Mammary epithelial cell (primary cell): ENCODE data around the gene OTOGL.
"Not testable (repeated sequence)": the region's sequence is repeated elsewhere in the genome, so short reads cannot be mapped to it uniquely, and the experiment has no call there.

Experiments used
- CTCF ChIP-seq, 2 donors: IDR thresholded peaks in 1 of 2; conservative IDR thresholded peaks in 1 of 2; 2 replicates each; pipeline ENCODE4 v1.5.1; 2011 to 2012; ENCODE audit warnings: inconsistent platforms in 2 of 2, low read length in 2 of 2, mild to moderate bottlenecking in 2 of 2, control low read depth in 1 of 2, low read depth in 1 of 2; ENCODE audit not compliant: insufficient read depth in 1 of 2; ENCODE audit errors: extremely low read depth in 1 of 2
- EZH2 ChIP-seq: IDR thresholded peaks from 2 replicates; pipeline ENCODE4 v1.6.1; 2012; ENCODE audit warnings: low read length, inconsistent platforms, borderline replicate concordance

GRCh38 chr12:80083892-80084614 lies 15.3 kb upstream of the OTOGL start:
- TF ChIP-seq CTCF (conservative IDR thresholded peaks at IDR 0.05 in 1 of 2, IDR thresholded peaks at IDR 0.05 in 1 of 2; ENCODE audit: extremely low read depth in 1 of 2, insufficient read depth in 1 of 2, low read depth in 1 of 2, low read length in 2 of 2); EZH2: not testable (repeated sequence)
